ENCODE results near the gene UNCX. TPM values are rescaled to one million over a fixed set of nuclear protein-coding genes. Genes with fewer than 3 reads are reported as not detected.

Gene UNCX
- total and polyA plus RNA-seq, 2 of the 4 experiments (the other 2 are of a cell fraction) = not detected

DNA sequence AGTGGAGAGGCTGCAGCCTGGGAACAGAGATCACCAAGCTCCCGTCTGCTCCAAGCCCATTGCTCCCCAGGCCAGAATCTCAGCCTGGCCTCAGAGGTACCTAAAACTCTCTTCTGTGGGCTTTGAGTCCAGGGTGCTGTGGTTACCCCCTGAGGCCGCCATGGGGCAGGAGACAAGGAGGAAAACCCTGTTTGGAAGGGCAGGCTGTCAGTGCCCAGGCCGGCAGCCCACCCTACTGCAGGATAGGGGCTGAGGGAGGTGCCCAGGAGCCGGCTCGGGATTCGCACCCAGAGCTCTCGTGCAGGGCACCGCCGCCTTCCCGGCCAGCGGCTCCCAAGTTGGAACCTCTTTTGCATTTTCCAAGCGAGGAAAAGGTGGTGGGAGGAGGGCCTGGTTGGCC is 24.5 kb downstream of the UNCX start:
- Histone ChIP-seq H3K4me2 (ENCODE audit: low read depth, low read length) (no peak overlapping the region), H3K4me3 (ENCODE audit: insufficient read depth, low read depth, low read length) (no peak overlapping the region), H3K9ac (ENCODE audit: low read depth, low read length) (no peak overlapping the region), H4K5ac (ENCODE audit: low read depth, low read length) (no peak overlapping the region), H2BK120ac (ENCODE audit: low read depth, low read length) (no peak overlapping the region), H4K20me1 (ENCODE audit: insufficient read depth, low read length) (peaks cover 4% of the 10 kb centered on the region; the same call in 1 of the 2 replicates), H3K36me3 (ENCODE audit: control insufficient read depth, insufficient read depth, low read length) (no peaks in the 10 kb centered on the region), H3K18ac (ENCODE audit: low read depth, low read length) (no peak overlapping the region), H2AK5ac (ENCODE audit: low read depth, low read length) (no peak overlapping the region), H3K56ac (ENCODE audit: extremely low read depth, insufficient read depth, low read length) (no peak overlapping the region), H3K14ac (replicated peaks; ENCODE audit: low read depth, low read length) (no peak overlapping the region), H4K91ac (ENCODE audit: insufficient read depth, low read depth, low read length) (no peak overlapping the region), H2BK15ac (ENCODE audit: low read depth, low read length) (no peak overlapping the region), H3K27me3 (ENCODE audit: control insufficient read depth, insufficient read depth, low read length) (peaks cover 79% of the 10 kb centered on the region), H3K4ac (ENCODE audit: low read depth, low read length) (no peak overlapping the region), H4K8ac (ENCODE audit: low read depth in 2 of 2, low read length in 2 of 2) (no peak overlapping the region), H2BK20ac (ENCODE audit: low read depth, low read length) (no peak overlapping the region), H2BK5ac (ENCODE audit: low read depth, low read length, poor library complexity, severe bottlenecking) (no peak overlapping the region), H3K9me1 (ENCODE audit: insufficient read depth, low read length) (no peaks in the 10 kb centered on the region), H3K23ac (ENCODE audit: low read depth, low read length) (no peak overlapping the region), H2AFZ (replicated peaks; ENCODE audit: low read length, poor library complexity) (no peak overlapping the region), H3K4me1 (ENCODE audit: control insufficient read depth, insufficient read depth, low read length) (no peaks in the 10 kb centered on the region), H3K9me3 (ENCODE audit: control insufficient read depth, insufficient read depth, low read length) (no peaks in the 10 kb centered on the region), H2AK9ac (replicated peaks; ENCODE audit: low read depth, low read length, poor library complexity) (no peak overlapping the region), H3K27ac (ENCODE audit: insufficient read depth, low read length) (no peak overlapping the region), H3K79me1 (ENCODE audit: low read depth in 1 of 2, low read length in 2 of 2) (no peaks in the 10 kb centered on the region)
- intact Hi-C loops (cut with micrococcal nuclease) = no loop called here
- dilution Hi-C loops (cut with HindIII; ENCODE audit: low sequenced_read_pairs, unreplicated experiment) = no loop called here
- CTCF ChIA-PET = interaction anchor here (0.6 kb wide), 1 partner anchor 179 kb away, joined by 3 read pairs; no protein-coding TSS in a partner anchor
- no TSS peak for BruUV-seq (replicated peaks)
- no peak for ATAC-seq (ENCODE audit: low read depth)
- TF ChIP-seq NFE2L2 (IDR thresholded peaks at IDR 0.05; ENCODE audit: low read depth, low read length) (no peak), RCOR1 (IDR thresholded peaks at IDR 0.05; ENCODE audit: insufficient replicate concordance, low read length) (no peak), CEBPB (IDR thresholded peaks at IDR 0.05; ENCODE audit: low read depth, low read length) (no peak), SMC3 (IDR thresholded peaks at IDR 0.05; ENCODE audit: low read depth, low read length) (no peak)
- TF ChIP-seq, protein P1, sequence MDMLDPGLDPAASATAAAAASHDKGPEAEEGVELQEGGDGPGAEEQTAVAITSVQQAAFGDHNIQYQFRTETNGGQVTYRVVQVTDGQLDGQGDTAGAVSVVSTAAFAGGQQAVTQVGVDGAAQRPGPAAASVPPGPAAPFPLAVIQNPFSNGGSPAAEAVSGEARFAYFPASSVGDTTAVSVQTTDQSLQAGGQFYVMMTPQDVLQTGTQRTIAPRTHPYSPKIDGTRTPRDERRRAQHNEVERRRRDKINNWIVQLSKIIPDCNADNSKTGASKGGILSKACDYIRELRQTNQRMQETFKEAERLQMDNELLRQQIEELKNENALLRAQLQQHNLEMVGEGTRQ (IDR thresholded peaks at IDR 0.05; ENCODE audit: low read depth, low read length) = no peak
- in situ Hi-C loops (cut with MboI; ENCODE audit: low sequenced_read_pairs) = no loop called here
- POLR2A ChIA-PET (ENCODE audit: unreplicated experiment) = no interaction called here
- no peak for DNase-seq
- WGBS, 2 experiments (ENCODE audit: extremely low coverage in 2 of 2, insufficient read length in 1 of 2) = 35% methylated on average over 10 of the region's 12 CpGs; no CpG with 5 or more reads in 1 of the 2 experiments

Data from IMR-90 (cell line).